Cardiac muscle cell (in vitro differentiated cells and primary cell): ENCODE measurements around the gene MSANTD2. TPM values are rescaled to one million over a fixed set of nuclear protein-coding genes. Genes with fewer than 3 reads are reported as not detected.
"Not testable (repeated sequence)": the region's sequence is repeated elsewhere in the genome, so short reads cannot be mapped to it uniquely, and the experiment has no call there.

Experiments used
- DNase-seq, 2 donors: peaks; one replicate each; pipeline versions ENCODE4 v3.0.0 to v3.0.0-alpha.2; 2010 to 2017; ENCODE audit warnings: low read depth in 1 of 2, low spot score in 1 of 2
- H3K27ac ChIP-seq: fragments of 200-600 bp; sonication (generic); 2 replicates; pipeline ENCODE4 v1.5.1; 2016
- H3K27me3 ChIP-seq: fragments of 200-600 bp; sonication (generic); 2 replicates; pipeline ENCODE4 v1.6.0; 2016; ENCODE audit warnings: control low read depth
- H3K36me3 ChIP-seq: fragments of 200-600 bp; sonication (generic); 2 replicates; pipeline ENCODE4 v1.5.1; 2016; ENCODE audit warnings: control low read depth
- H3K4me1 ChIP-seq: fragments of 200-600 bp; sonication (generic); 2 replicates; pipeline ENCODE4 v1.8.1; 2017; ENCODE audit warnings: low read depth, mild to moderate bottlenecking, mixed run types
- H3K4me3 ChIP-seq: fragments of 200-600 bp; sonication (generic); 2 replicates; pipeline ENCODE4 v1.5.1; 2016; ENCODE audit warnings: mild to moderate bottlenecking
- H3K9me3 ChIP-seq: fragments of 200-600 bp; sonication (generic); 2 replicates; pipeline ENCODE4 v1.5.1; 2017; ENCODE audit warnings: low read depth, mild to moderate bottlenecking, control low read depth
- CTCF ChIP-seq: IDR thresholded peaks from 2 replicates; pipeline ENCODE4 v1.5.1; 2012; ENCODE audit warnings: low read depth, mild to moderate bottlenecking, low read length
- polyA plus RNA-seq: library from polyadenylated mRNA; unstranded; fragments of >200 nt; fragmentation: Nextera tagmentation; extraction: Ambion mirVana; gene quantifications from 2 replicates; pipeline ENCODE4 v1.2.1, GENCODE V29; 2016
- total RNA-seq: library from RNA; depleted of rRNA; stranded (reverse); fragments of >200 nt; gene quantifications from 2 replicates; pipeline ENCODE4 v1.2.3, GENCODE V29; 2016

Gene MSANTD2
- total and polyA plus RNA-seq, 2 experiments from 2014 or later, result 7.8 to 18.0 TPM

GRCh38 chr11:124776865-124777645 is 23.2 kb downstream of the MSANTD2 start:
- H3K9me3 ChIP-seq, result no peaks in the 10 kb centered on the region
- peak overlapping the region; percentile 26 for H3K27ac ChIP-seq
- no peaks in the 10 kb centered on the region for H3K4me1 ChIP-seq
- H3K4me3 ChIP-seq, result no peak overlapping the region
- TF ChIP-seq CTCF, result no peak
- DNase-seq, result no peak
- H3K36me3 ChIP-seq, result peaks cover 12% of the 10 kb centered on the region
- H3K27me3 ChIP-seq, result no peaks in the 10 kb centered on the region

GRCh38 chr11:124770959-124771358 is 29.2 kb downstream of the MSANTD2 start:
- peaks cover 32% of the 10 kb centered on the region for H3K36me3 ChIP-seq
- not testable (repeated sequence) for DNase-seq, H3K27ac ChIP-seq, H3K27me3 ChIP-seq, H3K4me1 ChIP-seq, H3K9me3 ChIP-seq, H3K4me3 ChIP-seq

- DNase-seq, result peak in 1 of 2 donors; percentile 60
- Histone ChIP-seq H3K27ac (no peak overlapping the region), H3K4me3 (no peak overlapping the region), H3K27me3 (no peaks in the 10 kb centered on the region), H3K36me3 (peaks cover 33% of the 10 kb centered on the region), H3K9me3 (no peaks in the 10 kb centered on the region), H3K4me1 (no peaks in the 10 kb centered on the region)
- no peak for TF ChIP-seq CTCF
Measured at GRCh38 chr11:124769806-124770774, 30.1 kb downstream of the MSANTD2 start.

GRCh38 chr11:124768914-124769313 is 31.3 kb downstream of the MSANTD2 start:
- no peak for TF ChIP-seq CTCF
- H3K4me3 ChIP-seq, result no peak overlapping the region
- no peak for DNase-seq
- peaks cover 26% of the 10 kb centered on the region for H3K36me3 ChIP-seq
- H3K27me3 ChIP-seq, result no peaks in the 10 kb centered on the region
- no peak overlapping the region for H3K27ac ChIP-seq
- H3K4me1 ChIP-seq, result no peaks in the 10 kb centered on the region
- H3K9me3 ChIP-seq, result no peaks in the 10 kb centered on the region

- H3K36me3 ChIP-seq, result peaks cover 16% of the 10 kb centered on the region
- no peak overlapping the region for H3K4me3 ChIP-seq
- no peaks in the 10 kb centered on the region for H3K9me3 ChIP-seq
- DNase-seq, result no peak
- no peak for TF ChIP-seq CTCF
- H3K27ac ChIP-seq, result no peak overlapping the region
- H3K27me3 ChIP-seq, result peaks cover 19% of the 10 kb centered on the region
- peaks cover 6% of the 10 kb centered on the region for H3K4me1 ChIP-seq
Measured at GRCh38 chr11:124766156-124766555, 34.0 kb downstream of the MSANTD2 start.
